Thyroid gland (tissue), 4 donors: ENCODE results near the gene SBDS. TPM values are rescaled to one million over a fixed set of nuclear protein-coding genes. Genes with fewer than 3 reads are reported as not detected.
"Not testable (repeated sequence)": the region's sequence is repeated elsewhere in the genome, so short reads cannot be mapped to it uniquely, and the experiment has no call there.

Source experiments
- DNase-seq, 2 donors: peaks; one replicate each; pipeline ENCODE4 v3.0.0-alpha.2; 2019
- H3K27ac ChIP-seq, 3 donors: fragments of 200-600 bp; sonication (generic); 1 replicate in 2 of 3; 2 replicates in 1 of 3; pipeline ENCODE4 v1.5.1; 2016 to 2019; ENCODE audit warnings: mild to moderate bottlenecking in 1 of 3, moderate library complexity in 1 of 3
- H3K27me3 ChIP-seq: fragments of 200-600 bp; sonication (generic); one replicate; pipeline ENCODE4 v1.5.1; 2019
- H3K36me3 ChIP-seq, 2 donors: fragments of 200-600 bp; sonication (generic); one replicate each; pipeline ENCODE4 v1.5.1; 2016 to 2019
- H3K4me1 ChIP-seq, 2 donors: fragments of 200-600 bp; sonication (generic); one replicate each; pipeline ENCODE4 v1.5.1; 2017 to 2019
- H3K4me3 ChIP-seq, 3 donors: fragments of 200-600 bp; sonication (generic); replicated peaks in 1 of 3; 1 replicate in 2 of 3; 2 replicates in 1 of 3; pipeline ENCODE4 v1.5.1; 2016; ENCODE audit warnings: mild to moderate bottlenecking in 1 of 3
- H3K9me3 ChIP-seq: fragments of 200-600 bp; sonication (generic); one replicate; pipeline ENCODE4 v1.5.1; 2017
- POLR2A ChIP-seq, 2 donors: fragments of 450-650 bp; IDR thresholded peaks; one replicate each; pipeline ENCODE4 v1.6.1; 2017; ENCODE audit warnings: antibody characterized with exemption in 2 of 2, mild to moderate bottlenecking in 2 of 2, moderate library complexity in 1 of 2
- WGBS, 2 donors: methylation state at CpG; one replicate each; pipeline ENCODE4 v1.1.5; 2017; 5-methylcytosine and 5-hydroxymethylcytosine counted together
- intact Hi-C: fragments of 100-400 bp; cut with DNase I; formaldehyde crosslinking; loops from one replicate; pipeline ENCODE4 v1.15.1; 2023
- total RNA-seq, 4 donors: library from RNA; depleted of rRNA; stranded (reverse); fragments of >200 nt; gene quantifications; one replicate each; pipeline ENCODE4 v1.2.3, GENCODE V29; 2016
- TF ChIP-seq, protein P1 (sequence below), 6 experiments: fragments of 200-600 bp in 3 of 6; fragments of 450-650 bp in 3 of 6; sonication (generic) in 3 of 6; IDR thresholded peaks; one replicate each; pipeline ENCODE4 v1.5.1; 2016 to 2019; ENCODE audit warnings: antibody characterized with exemption in 6 of 6, mild to moderate bottlenecking in 2 of 6, inconsistent platforms in 1 of 6, moderate library complexity in 1 of 6

The SBDS gene
- total RNA-seq, 4 donors from 2014 or later: 91.7 to 157 (median 115) TPM

DNA sequence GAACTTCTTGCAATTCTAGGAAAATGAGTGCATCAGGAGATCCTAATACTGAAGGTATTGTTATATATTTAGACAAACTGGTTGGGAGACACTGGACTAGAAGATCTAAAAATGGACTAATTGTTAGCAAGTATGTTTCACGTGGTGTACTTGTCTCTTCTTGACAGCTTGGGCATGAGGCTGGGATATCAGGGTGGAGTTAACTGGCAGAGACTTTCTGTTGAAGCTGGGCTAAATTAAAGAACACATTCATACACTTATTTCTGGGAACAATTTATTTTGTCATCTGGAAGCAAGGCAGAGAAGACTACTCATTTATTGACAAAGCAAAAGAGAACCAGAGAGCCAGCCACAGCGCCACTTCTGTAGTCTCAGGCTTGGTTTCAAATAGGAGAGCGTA, 27.1 kb upstream of the SBDS start:
- Histone ChIP-seq H3K4me3 (no peak overlapping the region), H3K9me3 (no peaks in the 10 kb centered on the region), H3K27me3 (no peaks in the 10 kb centered on the region), H3K36me3 (peaks cover 22 to 32% of the 10 kb centered on the region in 2 donors), H3K4me1 (no peaks in the 10 kb centered on the region), H3K27ac (no peak overlapping the region)
- TF ChIP-seq POLR2A (IDR thresholded peaks at IDR 0.05): no peak
- TF ChIP-seq, protein P1, sequence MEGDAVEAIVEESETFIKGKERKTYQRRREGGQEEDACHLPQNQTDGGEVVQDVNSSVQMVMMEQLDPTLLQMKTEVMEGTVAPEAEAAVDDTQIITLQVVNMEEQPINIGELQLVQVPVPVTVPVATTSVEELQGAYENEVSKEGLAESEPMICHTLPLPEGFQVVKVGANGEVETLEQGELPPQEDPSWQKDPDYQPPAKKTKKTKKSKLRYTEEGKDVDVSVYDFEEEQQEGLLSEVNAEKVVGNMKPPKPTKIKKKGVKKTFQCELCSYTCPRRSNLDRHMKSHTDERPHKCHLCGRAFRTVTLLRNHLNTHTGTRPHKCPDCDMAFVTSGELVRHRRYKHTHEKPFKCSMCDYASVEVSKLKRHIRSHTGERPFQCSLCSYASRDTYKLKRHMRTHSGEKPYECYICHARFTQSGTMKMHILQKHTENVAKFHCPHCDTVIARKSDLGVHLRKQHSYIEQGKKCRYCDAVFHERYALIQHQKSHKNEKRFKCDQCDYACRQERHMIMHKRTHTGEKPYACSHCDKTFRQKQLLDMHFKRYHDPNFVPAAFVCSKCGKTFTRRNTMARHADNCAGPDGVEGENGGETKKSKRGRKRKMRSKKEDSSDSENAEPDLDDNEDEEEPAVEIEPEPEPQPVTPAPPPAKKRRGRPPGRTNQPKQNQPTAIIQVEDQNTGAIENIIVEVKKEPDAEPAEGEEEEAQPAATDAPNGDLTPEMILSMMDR (IDR thresholded peaks at IDR 0.05): no peak
- no peak for DNase-seq
- WGBS, 2 donors: 88 to 91% methylated on average over 3 of the region's 3 CpGs
- intact Hi-C loops: no loop called here

DNA sequence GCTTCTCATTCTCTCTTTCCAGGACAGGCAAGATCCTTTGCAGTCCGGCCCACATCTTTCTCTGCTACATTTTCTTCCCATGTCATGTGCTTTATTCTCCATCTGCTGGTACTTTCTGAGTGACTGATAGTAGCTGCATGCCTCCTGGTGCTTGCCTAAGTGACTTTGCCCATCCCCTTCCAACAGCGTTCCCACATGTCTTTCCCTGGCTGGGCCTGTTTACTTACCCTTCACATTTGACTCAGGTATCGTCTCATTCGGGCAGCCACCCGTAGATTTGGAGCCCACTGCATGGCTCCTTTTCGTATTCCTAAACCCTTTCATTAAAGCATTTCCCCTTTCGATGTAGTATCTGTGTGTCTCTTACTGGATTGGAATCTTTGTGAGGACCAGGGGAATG, 25.9 kb upstream of the SBDS start:
- Histone ChIP-seq H3K4me3 (no peak overlapping the region), H3K36me3 (peaks cover 23 to 32% of the 10 kb centered on the region in 2 donors), H3K4me1 (no peaks in the 10 kb centered on the region), H3K27ac (no peak overlapping the region), H3K27me3 (no peaks in the 10 kb centered on the region), H3K9me3 (no peaks in the 10 kb centered on the region)
- 86% methylated on average over 7 of the region's 7 CpGs for WGBS, 2 donors
- TF ChIP-seq, protein P1 (IDR thresholded peaks at IDR 0.05): no peak
- TF ChIP-seq POLR2A (IDR thresholded peaks at IDR 0.05): no peak
- intact Hi-C loops: no loop called here
- DNase-seq: no peak

- WGBS, 2 donors: 70 to 81% methylated on average over 8 of the region's 8 CpGs
- H3K4me1 ChIP-seq: no peaks in the 10 kb centered on the region
- intact Hi-C loops: no loop called here
- no peak overlapping the region for H3K27ac ChIP-seq
- H3K9me3 ChIP-seq: no peaks in the 10 kb centered on the region
- no peak for DNase-seq
- H3K4me3 ChIP-seq: no peak overlapping the region
- H3K27me3 ChIP-seq: no peaks in the 10 kb centered on the region
- H3K36me3 ChIP-seq: peaks cover 23 to 36% of the 10 kb centered on the region in 2 donors
- TF ChIP-seq, protein P1 (IDR thresholded peaks at IDR 0.05): no peak
- TF ChIP-seq POLR2A (IDR thresholded peaks at IDR 0.05): no peak
These were observed 24.4 kb upstream of the SBDS start for GRCh38 chr7:67019562-67020390.

- Histone ChIP-seq H3K9me3 (no peaks in the 10 kb centered on the region), H3K27ac (no peak overlapping the region), H3K36me3 (peaks cover 23 to 44% of the 10 kb centered on the region in 2 donors), H3K4me1 (no peaks in the 10 kb centered on the region), H3K4me3 (no peak overlapping the region), H3K27me3 (no peaks in the 10 kb centered on the region)
- no peak for DNase-seq
- TF ChIP-seq, protein P1 (IDR thresholded peaks at IDR 0.05): no peak
- TF ChIP-seq POLR2A (IDR thresholded peaks at IDR 0.05): no peak
- WGBS, 2 donors: 78 to 79% methylated on average over 7 of the region's 7 CpGs
- intact Hi-C loops: no loop called here
These were observed 23.6 kb upstream of the SBDS start for GRCh38 chr7:67018940-67019339.

DNA sequence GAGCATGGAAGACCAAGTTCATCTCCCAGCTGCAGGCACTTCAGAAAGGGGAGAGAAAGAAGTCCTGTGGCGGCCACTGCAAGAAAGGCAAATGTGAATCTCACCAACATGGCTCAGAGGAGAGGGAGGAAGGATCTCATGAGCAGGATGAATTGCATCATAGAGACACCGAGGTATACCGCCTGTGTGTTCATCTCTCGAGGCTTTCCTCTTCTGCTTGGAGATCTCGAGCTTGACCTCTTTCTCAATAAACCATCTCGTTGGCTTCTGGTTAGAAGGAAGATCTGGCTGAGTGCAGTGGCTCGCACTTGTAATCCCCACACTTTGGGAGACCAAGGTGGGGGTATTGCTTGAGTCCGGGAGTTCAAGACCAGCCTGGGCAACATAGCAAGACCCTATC, 22.6 kb upstream of the SBDS start:
- H3K27me3 ChIP-seq, H3K4me1 ChIP-seq, H3K9me3 ChIP-seq, intact Hi-C loops, H3K27ac ChIP-seq, DNase-seq, H3K4me3 ChIP-seq: not testable (repeated sequence)
- H3K36me3 ChIP-seq: peaks cover 23 to 44% of the 10 kb centered on the region in 2 donors
- 92 to 95% methylated on average over 8 of the region's 8 CpGs for WGBS, 2 donors

- WGBS, 2 donors: 97% methylated on average over 9 of the region's 9 CpGs
- H3K4me3 ChIP-seq, intact Hi-C loops, H3K9me3 ChIP-seq, DNase-seq, H3K27me3 ChIP-seq, H3K27ac ChIP-seq, H3K4me1 ChIP-seq: not testable (repeated sequence)
- peaks cover 16 to 42% of the 10 kb centered on the region in 2 donors for H3K36me3 ChIP-seq
These were observed 18.8 kb upstream of the SBDS start for GRCh38 chr7:67014076-67014622.

DNA sequence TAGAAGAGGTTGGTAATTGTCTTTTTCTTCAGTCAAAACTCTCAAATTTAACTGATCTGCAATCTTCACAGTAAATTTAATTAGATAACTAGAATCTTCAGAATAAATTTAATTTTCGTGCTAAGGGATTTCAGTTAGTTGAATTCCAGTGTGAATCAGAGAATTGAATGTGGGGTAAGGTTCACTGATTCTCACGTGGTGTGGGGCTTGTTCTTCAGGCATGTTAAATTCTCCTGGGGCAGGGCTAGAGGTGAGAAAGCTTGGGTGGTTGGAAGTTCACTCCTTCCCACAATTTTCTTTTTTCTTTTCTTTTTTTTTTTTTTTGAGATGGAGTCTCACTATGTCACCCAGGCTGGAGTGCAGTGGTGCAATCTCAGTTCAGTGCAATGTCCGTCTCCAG, 14.3 kb upstream of the SBDS start:
- WGBS, 2 donors: 89 to 94% methylated on average over 3 of the region's 3 CpGs
- intact Hi-C loops: not testable (repeated sequence)

More for the DNA sequence above, 14.3 kb upstream of the SBDS start:
- not testable (repeated sequence) for H3K9me3 ChIP-seq, H3K27ac ChIP-seq, H3K4me3 ChIP-seq, H3K27me3 ChIP-seq, H3K4me1 ChIP-seq, DNase-seq
- H3K36me3 ChIP-seq: peaks cover 0 to 26% of the 10 kb centered on the region in 2 donors
